ENCODE results near the gene MAML3.

MAML3 gene

GRCh38 chr4:139858436-139859205 is 295.4 kb downstream of the MAML3 start:
- no peaks in the 10 kb centered on the region for H3K9me3 Mint-ChIP-seq
- peaks cover 25% of the 10 kb centered on the region for H3K4me1 Mint-ChIP-seq
- no peaks in the 10 kb centered on the region for H3K36me3 Mint-ChIP-seq (ENCODE audit: low read depth)
- no peak for DNase-seq
- ATAC-seq, result peak; percentile 98
- no peak overlapping the region for H3K4me3 Mint-ChIP-seq
- H3K27ac Mint-ChIP-seq, result peak overlapping the region; percentile 8
- H3K27me3 Mint-ChIP-seq, result peaks cover 3% of the 10 kb centered on the region

- Mint-ChIP-seq H3K9me3 (no peaks in the 10 kb centered on the region), H3K36me3 (ENCODE audit: low read depth) (no peaks in the 10 kb centered on the region), H3K27ac (no peak overlapping the region), H3K4me1 (peaks cover 25% of the 10 kb centered on the region), H3K4me3 (no peak overlapping the region), H3K27me3 (peaks cover 3% of the 10 kb centered on the region)
- ATAC-seq, result no peak
- DNase-seq, result no peak
These were observed 296.0 kb downstream of the MAML3 start for GRCh38 chr4:139857977-139858376.

- no peak for ATAC-seq
These were observed 297.0 kb downstream of the MAML3 start for GRCh38 chr4:139857021-139857420.

GRCh38 chr4:139854668-139855403 is 299.1 kb downstream of the MAML3 start:
- ATAC-seq, result no peak
- no peak overlapping the region for H3K27ac Mint-ChIP-seq

More at GRCh38 chr4:139857021-139857420, 297.0 kb downstream of the MAML3 start:
- H3K27ac Mint-ChIP-seq, result no peak overlapping the region
- H3K27me3 Mint-ChIP-seq, result peaks cover 3% of the 10 kb centered on the region
- DNase-seq, result no peak
- H3K4me3 Mint-ChIP-seq, result no peak overlapping the region
- H3K9me3 Mint-ChIP-seq, result no peaks in the 10 kb centered on the region
- H3K36me3 Mint-ChIP-seq (ENCODE audit: low read depth), result no peaks in the 10 kb centered on the region
- H3K4me1 Mint-ChIP-seq, result peaks cover 25% of the 10 kb centered on the region

GRCh38 chr4:139853309-139853708 is 300.7 kb downstream of the MAML3 start:
- H3K27me3 Mint-ChIP-seq, result no peaks in the 10 kb centered on the region
- DNase-seq, result no peak
- H3K27ac Mint-ChIP-seq, result no peak overlapping the region
- no peaks in the 10 kb centered on the region for H3K9me3 Mint-ChIP-seq
- H3K36me3 Mint-ChIP-seq (ENCODE audit: low read depth), result no peaks in the 10 kb centered on the region
- H3K4me3 Mint-ChIP-seq, result no peak overlapping the region
- peaks cover 15% of the 10 kb centered on the region for H3K4me1 Mint-ChIP-seq
- ATAC-seq, result no peak

More at GRCh38 chr4:139854668-139855403, 299.1 kb downstream of the MAML3 start:
- H3K36me3 Mint-ChIP-seq (ENCODE audit: low read depth), result no peaks in the 10 kb centered on the region
- no peak for DNase-seq
- peaks cover 25% of the 10 kb centered on the region for H3K4me1 Mint-ChIP-seq
- H3K27me3 Mint-ChIP-seq, result no peaks in the 10 kb centered on the region
- no peaks in the 10 kb centered on the region for H3K9me3 Mint-ChIP-seq
- H3K4me3 Mint-ChIP-seq, result no peak overlapping the region

GRCh38 chr4:139852612-139853269 is 301.2 kb downstream of the MAML3 start:
- Mint-ChIP-seq H3K4me3 (no peak overlapping the region), H3K27ac (no peak overlapping the region), H3K4me1 (peaks cover 10% of the 10 kb centered on the region), H3K9me3 (no peaks in the 10 kb centered on the region), H3K27me3 (no peaks in the 10 kb centered on the region), H3K36me3 (ENCODE audit: low read depth) (no peaks in the 10 kb centered on the region)
- no peak for DNase-seq
- peak; percentile 20 for ATAC-seq

GRCh38 chr4:139851639-139852038 is 302.3 kb downstream of the MAML3 start:
- H3K36me3 Mint-ChIP-seq (ENCODE audit: low read depth), result no peaks in the 10 kb centered on the region
- DNase-seq, result no peak
- peaks cover under 1% of the 10 kb centered on the region for H3K4me1 Mint-ChIP-seq
- H3K9me3 Mint-ChIP-seq, result no peaks in the 10 kb centered on the region
- no peaks in the 10 kb centered on the region for H3K27me3 Mint-ChIP-seq
- H3K4me3 Mint-ChIP-seq, result no peak overlapping the region
- no peak overlapping the region for H3K27ac Mint-ChIP-seq
- no peak for ATAC-seq

GRCh38 chr4:139851133-139851532 is 302.9 kb downstream of the MAML3 start:
- Mint-ChIP-seq H3K36me3 (ENCODE audit: low read depth) (no peaks in the 10 kb centered on the region), H3K27me3 (no peaks in the 10 kb centered on the region), H3K4me3 (no peak overlapping the region), H3K4me1 (no peaks in the 10 kb centered on the region), H3K9me3 (no peaks in the 10 kb centered on the region), H3K27ac (no peak overlapping the region)
- ATAC-seq, result no peak
- no peak for DNase-seq

GRCh38 chr4:139849219-139849618 is 304.8 kb downstream of the MAML3 start:
- H3K4me3 Mint-ChIP-seq, result no peak overlapping the region

GRCh38 chr4:139848028-139848427 is 306.0 kb downstream of the MAML3 start:
- no peak overlapping the region for H3K27ac Mint-ChIP-seq
- peaks cover 2% of the 10 kb centered on the region for H3K27me3 Mint-ChIP-seq
- no peaks in the 10 kb centered on the region for H3K4me1 Mint-ChIP-seq
- H3K36me3 Mint-ChIP-seq (ENCODE audit: low read depth), result no peaks in the 10 kb centered on the region
- no peak for DNase-seq
- ATAC-seq, result no peak
- H3K4me3 Mint-ChIP-seq, result no peak overlapping the region
- no peaks in the 10 kb centered on the region for H3K9me3 Mint-ChIP-seq

More at GRCh38 chr4:139849219-139849618, 304.8 kb downstream of the MAML3 start:
- no peaks in the 10 kb centered on the region for H3K36me3 Mint-ChIP-seq (ENCODE audit: low read depth)
- H3K9me3 Mint-ChIP-seq, result no peaks in the 10 kb centered on the region
- H3K27ac Mint-ChIP-seq, result no peak overlapping the region
- DNase-seq (no peak), ATAC-seq (no peak)
- H3K27me3 Mint-ChIP-seq, result peaks cover 2% of the 10 kb centered on the region
- no peaks in the 10 kb centered on the region for H3K4me1 Mint-ChIP-seq

- H3K4me1 Mint-ChIP-seq, result no peaks in the 10 kb centered on the region
- H3K27me3 Mint-ChIP-seq, result peaks cover 2% of the 10 kb centered on the region
- DNase-seq, result no peak
- H3K27ac Mint-ChIP-seq, result no peak overlapping the region
- no peaks in the 10 kb centered on the region for H3K36me3 Mint-ChIP-seq (ENCODE audit: low read depth)
- H3K9me3 Mint-ChIP-seq, result no peaks in the 10 kb centered on the region
- no peak for ATAC-seq
- H3K4me3 Mint-ChIP-seq, result no peak overlapping the region
These were observed 306.4 kb downstream of the MAML3 start for GRCh38 chr4:139847602-139848001.

- H3K4me1 Mint-ChIP-seq, result no peaks in the 10 kb centered on the region
- H3K36me3 Mint-ChIP-seq (ENCODE audit: low read depth), result no peaks in the 10 kb centered on the region
- peaks cover 2% of the 10 kb centered on the region for H3K27me3 Mint-ChIP-seq
- H3K4me3 Mint-ChIP-seq, result no peak overlapping the region
- H3K27ac Mint-ChIP-seq, result no peak overlapping the region
- ATAC-seq (no peak), DNase-seq (no peak)
- no peaks in the 10 kb centered on the region for H3K9me3 Mint-ChIP-seq
These were observed 307.2 kb downstream of the MAML3 start for GRCh38 chr4:139846766-139847165.

- Mint-ChIP-seq H3K9me3 (no peaks in the 10 kb centered on the region), H3K4me1 (no peaks in the 10 kb centered on the region), H3K4me3 (no peak overlapping the region), H3K27me3 (peaks cover 2% of the 10 kb centered on the region), H3K27ac (no peak overlapping the region), H3K36me3 (ENCODE audit: low read depth) (no peaks in the 10 kb centered on the region)
- ATAC-seq, result no peak
- DNase-seq, result no peak
These were observed 308.4 kb downstream of the MAML3 start for GRCh38 chr4:139845453-139846093.

GRCh38 chr4:139844459-139845036 is 309.4 kb downstream of the MAML3 start:
- H3K9me3 Mint-ChIP-seq, result no peaks in the 10 kb centered on the region
- H3K4me3 Mint-ChIP-seq, result no peak overlapping the region
- no peak overlapping the region for H3K27ac Mint-ChIP-seq
- no peaks in the 10 kb centered on the region for H3K36me3 Mint-ChIP-seq (ENCODE audit: low read depth)
- no peaks in the 10 kb centered on the region for H3K4me1 Mint-ChIP-seq
- ATAC-seq (no peak), DNase-seq (no peak)
- peaks cover 2% of the 10 kb centered on the region for H3K27me3 Mint-ChIP-seq
